Transverse colon (tissue), 3 donors: ENCODE data around the gene GALNT2.

Experiments
- EP300 ChIP-seq: sonication (generic); formaldehyde crosslinking; IDR thresholded peaks from one replicate; pipeline ENCODE4 v1.6.1; 2017; ENCODE audit warnings: antibody characterized with exemption, low read depth
- POLR2A ChIP-seq: fragments of 450-650 bp; IDR thresholded peaks from one replicate; pipeline ENCODE4 v1.6.1; 2016; ENCODE audit warnings: antibody characterized with exemption, mild to moderate bottlenecking, moderate library complexity
- POLR2AphosphoS5 ChIP-seq, 3 donors: sonication (generic); formaldehyde crosslinking; IDR thresholded peaks; one replicate each; pipeline ENCODE4 v1.6.1; 2016; ENCODE audit warnings: antibody characterized with exemption in 3 of 3

GRCh38 chr1:230220478-230220877 is 153.4 kb downstream of the GALNT2 start:
- TF ChIP-seq POLR2A (no peak), EP300 (no peak), POLR2AphosphoS5 (IDR thresholded peaks at IDR 0.05) (no peak)
